ENCODE data around the gene HDGF.

- no peak for TF ChIP-seq CTCF (IDR thresholded peaks at IDR 0.05 in 8 of 11, conservative IDR thresholded peaks at IDR 0.05 in 3 of 11)
- no peak for TF ChIP-seq POLR2A (IDR thresholded peaks at IDR 0.05)
These were observed 9.5 kb downstream of the HDGF start for GRCh38 chr1:156742017-156742416.

Measured in spleen (tissue), 7 donors.